ENCODE measurements around the gene KCNH3.
A peak's percentile ranks its signal among the peaks of the same experiment; 100 is the strongest.
"Not testable (repeated sequence)": the region's sequence is repeated elsewhere in the genome, so short reads cannot be mapped to it uniquely, and the experiment has no call there.

The KCNH3 gene

GRCh38 chr12:49599961-49600360 lies 61.1 kb downstream of the KCNH3 start:
- Histone ChIP-seq H3K4me3 (ENCODE audit: low read length, poor library complexity, severe bottlenecking) (no peak overlapping the region), H2AFZ (ENCODE audit: low read length) (no peak overlapping the region), H4K20me1 (ENCODE audit: insufficient read depth, low read length, poor library complexity, severe bottlenecking) (no peaks in the 10 kb centered on the region), H3K4me1 (ENCODE audit: insufficient read depth, low read length, poor library complexity, severe bottlenecking) (peaks cover 4% of the 10 kb centered on the region), H3K79me2 (ENCODE audit: insufficient read depth, low read length) (no peaks in the 10 kb centered on the region), H3K9ac (ENCODE audit: low read depth, low read length, poor library complexity, severe bottlenecking) (no peak overlapping the region), H3K9me2 (replicated peaks; ENCODE audit: low read depth, low read length) (no peaks in the 10 kb centered on the region), H3K36me3 (ENCODE audit: insufficient read depth, low read length) (no peaks in the 10 kb centered on the region), H3F3A (ENCODE audit: low read depth) (no peaks in the 10 kb centered on the region), H3K4me2 (ENCODE audit: low read depth, low read length, poor library complexity, severe bottlenecking) (no peak overlapping the region), H3K27me3 (ENCODE audit: insufficient read depth, low read length, poor library complexity, severe bottlenecking) (no peaks in the 10 kb centered on the region), H3K9me3 (ENCODE audit: insufficient read depth, low read depth, low read length) (no peaks in the 10 kb centered on the region)
- no peak for TF ChIP-seq EZH2phosphoT487 (IDR thresholded peaks at IDR 0.05; ENCODE audit: borderline replicate concordance)
- TF ChIP-seq, protein P1, sequence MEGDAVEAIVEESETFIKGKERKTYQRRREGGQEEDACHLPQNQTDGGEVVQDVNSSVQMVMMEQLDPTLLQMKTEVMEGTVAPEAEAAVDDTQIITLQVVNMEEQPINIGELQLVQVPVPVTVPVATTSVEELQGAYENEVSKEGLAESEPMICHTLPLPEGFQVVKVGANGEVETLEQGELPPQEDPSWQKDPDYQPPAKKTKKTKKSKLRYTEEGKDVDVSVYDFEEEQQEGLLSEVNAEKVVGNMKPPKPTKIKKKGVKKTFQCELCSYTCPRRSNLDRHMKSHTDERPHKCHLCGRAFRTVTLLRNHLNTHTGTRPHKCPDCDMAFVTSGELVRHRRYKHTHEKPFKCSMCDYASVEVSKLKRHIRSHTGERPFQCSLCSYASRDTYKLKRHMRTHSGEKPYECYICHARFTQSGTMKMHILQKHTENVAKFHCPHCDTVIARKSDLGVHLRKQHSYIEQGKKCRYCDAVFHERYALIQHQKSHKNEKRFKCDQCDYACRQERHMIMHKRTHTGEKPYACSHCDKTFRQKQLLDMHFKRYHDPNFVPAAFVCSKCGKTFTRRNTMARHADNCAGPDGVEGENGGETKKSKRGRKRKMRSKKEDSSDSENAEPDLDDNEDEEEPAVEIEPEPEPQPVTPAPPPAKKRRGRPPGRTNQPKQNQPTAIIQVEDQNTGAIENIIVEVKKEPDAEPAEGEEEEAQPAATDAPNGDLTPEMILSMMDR (conservative IDR thresholded peaks at IDR 0.05; ENCODE audit: low read length), result no peak

GRCh38 chr12:49603721-49604120 lies 64.9 kb downstream of the KCNH3 start:
- Histone ChIP-seq H3K4me2 (ENCODE audit: low read depth, low read length, poor library complexity, severe bottlenecking) (no peak overlapping the region), H2AFZ (ENCODE audit: low read length) (no peak overlapping the region), H3K9ac (ENCODE audit: low read depth, low read length, poor library complexity, severe bottlenecking) (no peak overlapping the region), H3K36me3 (ENCODE audit: insufficient read depth, low read length) (no peaks in the 10 kb centered on the region), H3K9me3 (ENCODE audit: insufficient read depth, low read depth, low read length) (no peaks in the 10 kb centered on the region), H3K79me2 (ENCODE audit: insufficient read depth, low read length) (no peaks in the 10 kb centered on the region), H4K20me1 (ENCODE audit: insufficient read depth, low read length, poor library complexity, severe bottlenecking) (no peaks in the 10 kb centered on the region), H3F3A (ENCODE audit: low read depth) (no peaks in the 10 kb centered on the region), H3K27me3 (ENCODE audit: insufficient read depth, low read length, poor library complexity, severe bottlenecking) (no peaks in the 10 kb centered on the region), H3K4me1 (ENCODE audit: insufficient read depth, low read length, poor library complexity, severe bottlenecking) (peaks cover 10% of the 10 kb centered on the region), H3K9me2 (replicated peaks; ENCODE audit: low read depth, low read length) (no peaks in the 10 kb centered on the region), H3K4me3 (ENCODE audit: low read length, poor library complexity, severe bottlenecking) (no peak overlapping the region)
- TF ChIP-seq, protein P1 (conservative IDR thresholded peaks at IDR 0.05; ENCODE audit: low read length), result no peak
- TF ChIP-seq EZH2phosphoT487 (IDR thresholded peaks at IDR 0.05; ENCODE audit: borderline replicate concordance), result no peak

GRCh38 chr12:49604856-49605255 lies 66.0 kb downstream of the KCNH3 start:
- Histone ChIP-seq H3K27me3 (ENCODE audit: insufficient read depth, low read length, poor library complexity, severe bottlenecking) (no peaks in the 10 kb centered on the region), H3K4me1 (ENCODE audit: insufficient read depth, low read length, poor library complexity, severe bottlenecking) (peaks cover 10% of the 10 kb centered on the region), H3K4me2 (ENCODE audit: low read depth, low read length, poor library complexity, severe bottlenecking) (peak overlapping the region; percentile 46), H3K79me2 (ENCODE audit: insufficient read depth, low read length) (no peaks in the 10 kb centered on the region), H4K20me1 (ENCODE audit: insufficient read depth, low read length, poor library complexity, severe bottlenecking) (no peaks in the 10 kb centered on the region), H3K9me2 (replicated peaks; ENCODE audit: low read depth, low read length) (no peaks in the 10 kb centered on the region), H3K9ac (ENCODE audit: low read depth, low read length, poor library complexity, severe bottlenecking) (peak overlapping the region; percentile 12), H3K4me3 (ENCODE audit: low read length, poor library complexity, severe bottlenecking) (peak overlapping the region; percentile 21), H3F3A (ENCODE audit: low read depth) (no peaks in the 10 kb centered on the region), H3K9me3 (ENCODE audit: insufficient read depth, low read depth, low read length) (no peaks in the 10 kb centered on the region), H2AFZ (ENCODE audit: low read length) (no peak overlapping the region), H3K36me3 (ENCODE audit: insufficient read depth, low read length) (no peaks in the 10 kb centered on the region)
- TF ChIP-seq, protein P1 (conservative IDR thresholded peaks at IDR 0.05; ENCODE audit: low read length), result no peak
- TF ChIP-seq EZH2phosphoT487 (IDR thresholded peaks at IDR 0.05; ENCODE audit: borderline replicate concordance), result no peak

- Histone ChIP-seq H3K4me2 (ENCODE audit: low read depth, low read length, poor library complexity, severe bottlenecking) (peak within 1 kb of the TSS; percentile 46), H3K9ac (ENCODE audit: low read depth, low read length, poor library complexity, severe bottlenecking) (peak within 1 kb of the TSS; percentile 12), H3K4me3 (ENCODE audit: low read length, poor library complexity, severe bottlenecking) (peak within 1 kb of the TSS; percentile 21)
- H3F3A ChIP-seq (ENCODE audit: low read depth); H3K79me2 ChIP-seq (ENCODE audit: insufficient read depth, low read length); H4K20me1 ChIP-seq (ENCODE audit: insufficient read depth, low read length, poor library complexity, severe bottlenecking); H3K9me2 ChIP-seq (replicated peaks; ENCODE audit: low read depth, low read length); H3K4me1 ChIP-seq (ENCODE audit: insufficient read depth, low read length, poor library complexity, severe bottlenecking); H3K27me3 ChIP-seq (ENCODE audit: insufficient read depth, low read length, poor library complexity, severe bottlenecking); H3K36me3 ChIP-seq (ENCODE audit: insufficient read depth, low read length); H3K9me3 ChIP-seq (ENCODE audit: insufficient read depth, low read depth, low read length); H2AFZ ChIP-seq (ENCODE audit: low read length): not testable (repeated sequence)
These were observed 66.7 kb downstream of the KCNH3 start, which contains the start of gene FAM186B for GRCh38 chr12:49605539-49605938. TSS of gene FAM186B (minus strand) at chr12:49605639. CDS start at chr12:49605477, 162 bp downstream.
